Smooth muscle cell (in vitro differentiated cells): Measurements from ENCODE around the gene MOV10L1. TPM values are rescaled to one million over a fixed set of nuclear protein-coding genes. Genes with fewer than 3 reads are reported as not detected.

Experiments used
- DNase-seq: peaks from one replicate; lab custom pipeline; 2025; ENCODE audit not compliant: unreplicated experiment; lab: John Stamatoyannopoulos, UW
- H2AFZ ChIP-seq: fragments of 200-600 bp; sonication (generic); 2 replicates; pipeline ENCODE4 v1.6.0; 2016; ENCODE audit warnings: antibody characterized with exemption, low read depth, mild to moderate bottlenecking
- H3F3A ChIP-seq: fragments of 200-600 bp; sonication (generic); 2 replicates; pipeline ENCODE4 v1.6.0; 2017; ENCODE audit warnings: antibody characterized with exemption, low read depth
- H3K27ac ChIP-seq: fragments of 200-600 bp; sonication (generic); 2 replicates; pipeline ENCODE4 v1.5.1; 2016; ENCODE audit warnings: low read depth, mild to moderate bottlenecking
- H3K27me3 ChIP-seq: fragments of 200-600 bp; sonication (generic); 2 replicates; pipeline ENCODE4 v1.6.1; 2016; ENCODE audit warnings: low read depth, mild to moderate bottlenecking
- H3K36me3 ChIP-seq: fragments of 200-600 bp; sonication (generic); 2 replicates; pipeline ENCODE4 v1.5.1; 2016; ENCODE audit warnings: low read depth
- H3K4me1 ChIP-seq: fragments of 200-600 bp; sonication (generic); 2 replicates; pipeline ENCODE4 v1.5.1; 2016; ENCODE audit warnings: low read depth
- H3K4me2 ChIP-seq: fragments of 200-600 bp; sonication (generic); 2 replicates; pipeline ENCODE4 v1.6.0; 2016; ENCODE audit warnings: mild to moderate bottlenecking
- H3K4me3 ChIP-seq: fragments of 200-600 bp; sonication (generic); 2 replicates; pipeline ENCODE4 v1.5.1; 2016; ENCODE audit warnings: mild to moderate bottlenecking
- H3K79me2 ChIP-seq: fragments of 200-600 bp; sonication (generic); 2 replicates; pipeline ENCODE4 v1.6.0; 2016; ENCODE audit warnings: low read depth, mild to moderate bottlenecking
- H3K9ac ChIP-seq: fragments of 200-600 bp; sonication (generic); 2 replicates; pipeline ENCODE4 v1.6.0; 2016; ENCODE audit warnings: low read depth
- H3K9me3 ChIP-seq: fragments of 200-600 bp; sonication (generic); replicated peaks from 2 replicates; pipeline ENCODE4 v1.5.1; 2016; ENCODE audit warnings: low read depth
- H4K20me1 ChIP-seq: fragments of 200-600 bp; sonication (generic); 2 replicates; pipeline ENCODE4 v1.6.0; 2016; ENCODE audit warnings: low read depth
- WGBS: methylation state at CpG from one replicate; pipeline ENCODE4 v1.1.7; 2016; ENCODE audit warnings: low lambda C conversion rate; 5-methylcytosine and 5-hydroxymethylcytosine counted together
- polyA plus RNA-seq: library from polyadenylated mRNA; unstranded; fragments of >200 nt; fragmentation: Nextera tagmentation; extraction: Ambion mirVana; gene quantifications from 2 replicates; pipeline ENCODE4 v1.2.1, GENCODE V29; 2016
- total RNA-seq: library from RNA; depleted of rRNA; stranded (reverse); fragments of >200 nt; gene quantifications from 2 replicates; pipeline ENCODE4 v1.2.3, GENCODE V29; 2014
- TF ChIP-seq, protein P1 (sequence below): fragments of 200-600 bp; sonication (generic); IDR thresholded peaks from 2 replicates; pipeline ENCODE4 v1.5.1; 2017; ENCODE audit warnings: borderline replicate concordance, mild to moderate bottlenecking, antibody characterized with exemption; ENCODE audit not compliant: insufficient read depth, poor library complexity, severe bottlenecking

MOV10L1 gene
- total and polyA plus RNA-seq, 2 experiments from 2014 or later: 0.10 to 0.85 TPM

DNA sequence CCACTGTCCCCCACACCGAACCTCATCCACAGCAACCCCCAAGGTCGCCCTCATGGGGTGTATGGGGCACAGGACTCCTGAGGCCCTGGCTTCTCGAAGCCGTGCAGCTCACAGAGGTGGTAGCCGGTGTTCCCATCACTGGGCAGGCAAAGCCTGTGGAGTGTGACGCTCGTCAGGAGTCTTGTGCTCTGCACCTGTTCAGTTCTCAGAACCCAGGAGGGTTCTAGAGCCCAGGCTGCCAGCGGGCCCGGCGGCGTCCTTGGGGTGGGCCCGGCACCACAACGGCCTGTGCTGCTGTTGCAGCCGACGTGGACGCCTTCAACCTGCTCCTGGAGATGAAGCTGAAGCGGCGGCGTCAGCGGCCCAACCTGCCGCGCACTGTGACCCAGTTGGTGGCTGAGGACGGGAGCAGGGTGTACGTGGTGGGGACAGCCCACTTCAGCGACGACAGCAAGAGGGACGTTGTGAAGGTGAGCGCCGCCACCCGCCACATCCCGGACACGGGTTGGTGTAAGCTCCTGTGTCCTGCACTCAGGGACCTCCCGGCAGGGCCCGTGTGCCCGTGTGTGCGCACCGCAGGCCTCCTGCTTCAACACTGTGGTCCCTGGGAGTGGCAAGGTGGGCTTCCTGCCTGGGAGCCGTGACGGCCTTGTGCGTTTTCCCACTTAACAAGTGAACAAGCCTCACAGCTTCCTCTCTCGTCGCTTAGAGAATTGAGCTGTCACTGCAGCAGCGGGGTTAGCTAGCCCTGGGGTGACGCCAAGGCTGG is 104.4 kb downstream of the MOV10L1 start:
- Histone ChIP-seq H3K79me2 (peaks cover 30% of the 10 kb centered on the region), H3K36me3 (no peaks in the 10 kb centered on the region), H3K4me3 (no peak overlapping the region)

DNA sequence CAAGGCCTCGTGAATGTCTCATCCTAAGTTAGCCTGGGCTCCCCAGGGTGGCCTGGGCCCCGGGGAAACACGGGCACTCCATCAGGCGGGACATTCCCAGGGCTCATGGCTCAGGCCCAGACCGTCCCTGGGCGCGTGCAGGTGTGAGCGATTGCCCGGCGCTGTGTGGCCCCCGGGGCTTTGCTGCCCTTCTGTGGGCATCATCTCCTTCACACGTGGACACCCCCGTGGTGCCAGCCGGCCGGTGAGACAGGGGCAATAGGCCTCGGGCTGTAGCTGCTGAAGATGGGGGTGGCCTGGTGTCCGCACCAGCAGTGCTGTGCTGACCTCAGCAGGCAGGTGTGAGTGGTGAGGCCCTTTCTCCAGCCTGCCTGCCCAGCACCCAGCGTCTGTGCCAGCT is 106.5 kb downstream of the MOV10L1 start:
- Histone ChIP-seq H2AFZ (no peak overlapping the region), H3F3A (no peaks in the 10 kb centered on the region), H3K4me1 (peaks cover 10% of the 10 kb centered on the region), H3K27me3 (no peaks in the 10 kb centered on the region), H4K20me1 (peaks cover 40% of the 10 kb centered on the region), H3K79me2 (peaks cover 20% of the 10 kb centered on the region), H3K9me3 (no peaks in the 10 kb centered on the region), H3K9ac (no peak overlapping the region), H3K4me2 (no peak overlapping the region), H3K4me3 (no peak overlapping the region), H3K36me3 (no peaks in the 10 kb centered on the region), H3K27ac (no peak overlapping the region)
- DNase-seq: no peak
- WGBS: 93% methylated on average over 18 of the region's 18 CpGs
- TF ChIP-seq, protein P1, sequence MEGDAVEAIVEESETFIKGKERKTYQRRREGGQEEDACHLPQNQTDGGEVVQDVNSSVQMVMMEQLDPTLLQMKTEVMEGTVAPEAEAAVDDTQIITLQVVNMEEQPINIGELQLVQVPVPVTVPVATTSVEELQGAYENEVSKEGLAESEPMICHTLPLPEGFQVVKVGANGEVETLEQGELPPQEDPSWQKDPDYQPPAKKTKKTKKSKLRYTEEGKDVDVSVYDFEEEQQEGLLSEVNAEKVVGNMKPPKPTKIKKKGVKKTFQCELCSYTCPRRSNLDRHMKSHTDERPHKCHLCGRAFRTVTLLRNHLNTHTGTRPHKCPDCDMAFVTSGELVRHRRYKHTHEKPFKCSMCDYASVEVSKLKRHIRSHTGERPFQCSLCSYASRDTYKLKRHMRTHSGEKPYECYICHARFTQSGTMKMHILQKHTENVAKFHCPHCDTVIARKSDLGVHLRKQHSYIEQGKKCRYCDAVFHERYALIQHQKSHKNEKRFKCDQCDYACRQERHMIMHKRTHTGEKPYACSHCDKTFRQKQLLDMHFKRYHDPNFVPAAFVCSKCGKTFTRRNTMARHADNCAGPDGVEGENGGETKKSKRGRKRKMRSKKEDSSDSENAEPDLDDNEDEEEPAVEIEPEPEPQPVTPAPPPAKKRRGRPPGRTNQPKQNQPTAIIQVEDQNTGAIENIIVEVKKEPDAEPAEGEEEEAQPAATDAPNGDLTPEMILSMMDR: no peak

More for the DNA sequence above, 104.4 kb downstream of the MOV10L1 start:
- TF ChIP-seq, protein P1: no peak
- no peaks in the 10 kb centered on the region for H3K27me3 ChIP-seq
- H3K27ac ChIP-seq: no peak overlapping the region
- no peak overlapping the region for H2AFZ ChIP-seq
- H4K20me1 ChIP-seq: peaks cover 39% of the 10 kb centered on the region
- no peak overlapping the region for H3K9ac ChIP-seq
- no peaks in the 10 kb centered on the region for H3K9me3 ChIP-seq
- DNase-seq: no peak
- no peak overlapping the region for H3K4me2 ChIP-seq
- WGBS: 97% methylated on average over 42 of the region's 44 CpGs
- H3F3A ChIP-seq: no peaks in the 10 kb centered on the region
- peaks cover 13% of the 10 kb centered on the region for H3K4me1 ChIP-seq

DNA sequence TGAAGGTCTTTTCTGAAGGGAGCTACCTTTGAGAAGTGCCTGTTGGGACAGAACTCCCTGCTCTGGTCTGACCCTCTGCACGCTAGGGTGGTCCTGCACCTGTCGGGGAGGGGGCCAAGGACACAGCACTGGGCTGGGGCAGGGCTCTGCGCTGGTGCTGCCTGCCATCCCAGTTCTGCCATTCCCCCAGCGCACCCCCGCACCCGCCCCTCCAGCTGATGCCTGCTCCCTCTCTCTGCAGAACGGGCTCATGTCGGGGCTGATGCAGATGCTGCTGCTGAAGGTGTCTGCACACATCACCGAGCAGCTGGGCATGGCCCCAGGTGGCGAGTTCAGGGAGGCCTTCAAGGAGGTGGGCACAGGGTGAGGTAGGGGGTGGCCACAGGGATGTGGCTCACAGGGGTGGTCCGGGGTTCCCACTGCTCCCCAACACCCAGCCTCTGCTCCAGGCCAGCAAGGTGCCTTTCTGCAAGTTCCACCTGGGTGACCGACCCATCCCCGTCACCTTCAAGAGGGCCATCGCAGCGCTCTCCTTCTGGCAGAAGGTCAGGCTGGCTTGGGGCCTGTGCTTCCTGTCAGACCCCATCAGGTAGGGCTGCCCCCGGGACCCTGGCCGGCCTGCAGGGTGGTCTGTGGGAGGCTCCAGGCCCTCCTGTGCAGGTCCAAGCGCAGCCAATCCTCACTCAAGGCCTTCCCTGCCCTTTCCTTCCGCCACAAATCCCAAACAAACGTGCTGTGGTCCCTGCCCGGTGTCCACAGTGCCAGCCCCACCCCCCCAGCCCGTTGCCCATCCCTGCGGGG is 107.4 kb downstream of the MOV10L1 start:
- Histone ChIP-seq H3K9ac (no peak overlapping the region), H3K4me2 (no peak overlapping the region), H3K27ac (no peak overlapping the region), H3K27me3 (no peaks in the 10 kb centered on the region), H3K9me3 (no peaks in the 10 kb centered on the region), H3K4me1 (peaks cover 16% of the 10 kb centered on the region), H4K20me1 (peaks cover 40% of the 10 kb centered on the region), H3K36me3 (no peaks in the 10 kb centered on the region), H2AFZ (no peak overlapping the region), H3F3A (no peaks in the 10 kb centered on the region), H3K79me2 (peaks cover 22% of the 10 kb centered on the region), H3K4me3 (no peak overlapping the region)
- no peak for DNase-seq
- WGBS: 94% methylated on average over 16 of the region's 23 CpGs
- TF ChIP-seq, protein P1: no peak
